Epithelial cell of prostate (primary cell): ENCODE data around the gene PHACTR1.
"Not testable (repeated sequence)": the region's sequence is repeated elsewhere in the genome, so short reads cannot be mapped to it uniquely, and the experiment has no call there.

ENCODE experiments used
- DNase-seq: peaks from one replicate; pipeline ENCODE4 v3.0.0-alpha.2; 2011; ENCODE audit warnings: low read depth, low spot score
- H3K27ac ChIP-seq: fragments of 450-650 bp; 2 replicates; pipeline ENCODE4 v1.5.1; 2017; ENCODE audit warnings: mild to moderate bottlenecking

Gene PHACTR1

DNA sequence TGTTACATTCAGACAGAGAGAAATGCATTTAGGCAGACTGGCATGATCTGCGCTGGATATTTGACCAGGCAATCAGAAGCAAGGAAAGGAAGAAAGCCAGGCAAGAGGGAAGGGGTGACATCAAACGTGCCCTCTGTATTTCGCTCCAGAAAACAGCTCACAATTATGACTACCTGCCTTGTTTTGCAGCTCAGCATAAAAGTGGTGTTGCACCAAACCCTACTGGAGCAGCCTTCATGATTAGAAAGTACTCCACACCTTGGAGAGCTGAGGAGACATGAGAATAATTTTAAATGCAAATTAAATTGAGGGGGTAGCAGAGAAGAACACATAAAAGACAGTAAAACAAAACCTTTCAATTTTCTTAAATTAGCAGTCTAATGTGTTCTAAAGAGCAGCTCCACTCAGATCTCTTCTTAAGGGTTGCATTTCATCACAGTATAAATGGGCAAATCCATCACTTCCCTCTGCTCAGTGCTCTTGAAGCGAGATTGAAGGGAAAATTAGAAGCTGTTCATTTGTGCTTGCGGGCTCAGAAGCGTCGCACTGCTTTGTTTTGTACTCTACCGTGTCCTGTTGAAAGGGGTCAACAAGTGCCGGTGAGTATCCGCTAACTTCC lies at the start of gene PHACTR1:
Gene PHACTR1 (plus strand): TSS at position 470 of the 619 bp plus-strand sequence.
- no peak for DNase-seq
- H3K27ac ChIP-seq = no peak within 1 kb of the TSS

DNA sequence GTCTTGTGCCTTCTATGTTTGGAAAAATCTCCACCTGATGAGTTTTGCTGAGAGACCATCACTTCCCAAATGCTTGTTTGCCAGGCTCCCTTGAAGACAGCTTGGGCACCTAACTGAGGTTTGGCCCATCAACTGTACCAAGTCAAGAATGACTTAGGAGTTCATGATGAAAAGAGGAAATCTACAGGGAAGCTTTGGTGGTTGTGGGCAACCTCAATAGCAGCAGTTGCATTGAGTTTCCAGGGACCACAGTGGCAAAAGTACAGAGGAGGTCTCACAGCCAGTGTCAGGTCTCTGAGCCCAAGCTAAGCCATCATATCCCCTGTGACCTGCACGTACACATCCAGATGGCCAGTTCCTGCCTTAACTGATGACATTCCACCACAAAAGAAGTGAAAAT lies 49.7 kb upstream of the PHACTR1 start:
- DNase-seq = no peak
- no peak overlapping the region for H3K27ac ChIP-seq

DNA sequence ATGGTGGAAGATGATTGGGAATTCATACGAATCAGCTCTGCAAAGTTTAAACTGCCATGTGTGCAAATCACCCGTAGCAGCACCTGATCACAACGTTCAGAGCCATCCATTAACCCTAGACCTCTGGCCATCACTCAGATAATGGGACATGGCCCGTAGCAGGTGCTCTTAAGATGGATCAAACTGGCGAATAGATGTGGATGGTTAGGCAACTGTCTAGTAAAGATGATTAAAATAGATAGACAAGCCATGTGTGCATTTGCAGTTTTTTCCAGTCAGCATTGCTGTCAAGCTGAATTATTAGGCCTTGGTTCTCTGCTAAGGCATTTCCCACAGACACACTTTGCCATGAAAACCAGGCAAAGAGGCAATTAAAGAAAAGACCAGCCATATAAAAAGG lies 40.6 kb upstream of the PHACTR1 start:
- DNase-seq = no peak

DNA sequence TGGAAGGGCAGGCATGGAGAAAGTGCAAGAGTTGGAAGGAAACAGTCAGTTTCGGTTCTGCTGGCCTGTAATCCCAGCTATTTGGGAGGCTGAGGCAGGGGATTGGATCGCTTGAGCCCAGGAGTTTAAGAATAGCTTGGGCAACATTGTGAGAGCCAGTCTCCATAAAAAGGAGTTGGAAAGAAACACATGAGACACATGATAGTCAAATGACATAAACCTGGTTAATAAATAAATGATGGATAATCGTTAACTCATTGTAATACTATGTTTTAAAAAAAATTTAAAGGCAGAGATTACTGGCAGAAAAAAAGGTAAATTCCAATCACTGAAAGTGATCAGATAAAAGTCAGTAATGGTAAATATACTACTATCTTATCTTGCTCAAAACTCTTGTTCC lies 37.2 kb upstream of the PHACTR1 start:
- DNase-seq = no peak
- H3K27ac ChIP-seq = no peak overlapping the region

More for the DNA sequence above, 40.6 kb upstream of the PHACTR1 start:
- no peak overlapping the region for H3K27ac ChIP-seq

DNA sequence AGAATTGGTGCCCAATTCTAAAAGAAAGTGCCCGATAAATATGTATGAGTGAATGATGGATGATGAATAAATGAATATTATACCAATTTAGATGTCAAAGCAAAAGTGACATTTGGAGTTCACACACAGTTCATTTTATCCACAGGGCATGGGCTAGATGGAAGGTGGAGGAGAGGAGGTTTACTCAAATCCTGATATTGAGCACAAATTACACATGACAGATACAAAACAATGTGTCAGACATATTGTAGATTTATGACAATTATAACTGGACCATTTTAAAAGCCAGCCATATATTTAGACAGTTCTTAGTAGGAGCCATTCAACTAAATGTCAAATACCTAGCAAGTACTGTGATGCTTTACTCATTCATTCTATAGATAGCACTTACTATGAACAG lies 23.4 kb upstream of the PHACTR1 start:
- no peak for DNase-seq
- no peak overlapping the region for H3K27ac ChIP-seq

DNA sequence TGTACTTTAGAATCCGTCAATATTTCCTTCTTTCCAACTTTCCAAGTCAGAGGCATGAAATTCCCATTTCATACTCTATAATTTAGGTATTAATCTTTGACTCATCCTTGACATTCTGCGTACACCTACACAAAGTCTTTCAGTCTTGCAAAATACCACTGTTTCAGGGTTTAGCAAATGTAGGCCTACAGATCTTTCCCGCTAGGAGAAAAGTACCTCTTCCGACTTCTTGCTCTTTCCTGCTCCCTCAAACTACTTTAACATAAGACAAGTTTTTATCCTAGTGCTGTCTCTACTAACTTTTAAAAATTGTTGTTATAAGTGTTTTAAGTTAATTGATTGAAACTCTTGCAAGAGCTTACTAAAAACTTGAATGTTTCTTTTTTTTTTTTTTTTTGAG lies 18.3 kb upstream of the PHACTR1 start:
- no peak overlapping the region for H3K27ac ChIP-seq
- DNase-seq = no peak

DNA sequence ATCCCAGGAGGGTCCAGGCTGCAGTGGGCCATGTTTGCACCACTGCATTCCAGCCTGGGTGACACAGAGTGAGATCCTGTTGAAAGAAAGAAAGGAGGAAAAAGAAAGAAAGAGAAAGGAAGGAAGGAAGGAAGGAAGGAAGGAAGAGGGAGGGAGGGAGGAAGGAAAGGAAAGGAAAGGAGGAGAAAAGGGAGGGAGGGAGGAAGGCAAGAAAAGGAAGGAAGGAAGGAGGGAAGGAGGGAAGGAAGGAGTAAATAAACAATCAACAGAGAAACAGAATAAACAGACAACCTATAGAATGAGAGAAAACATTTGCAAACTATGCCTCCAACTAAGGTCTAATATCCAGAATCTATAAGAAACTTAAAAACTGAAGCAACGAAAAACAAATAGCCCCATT lies 11.6 kb upstream of the PHACTR1 start:
- DNase-seq = no peak
- H3K27ac ChIP-seq = no peak overlapping the region

DNA sequence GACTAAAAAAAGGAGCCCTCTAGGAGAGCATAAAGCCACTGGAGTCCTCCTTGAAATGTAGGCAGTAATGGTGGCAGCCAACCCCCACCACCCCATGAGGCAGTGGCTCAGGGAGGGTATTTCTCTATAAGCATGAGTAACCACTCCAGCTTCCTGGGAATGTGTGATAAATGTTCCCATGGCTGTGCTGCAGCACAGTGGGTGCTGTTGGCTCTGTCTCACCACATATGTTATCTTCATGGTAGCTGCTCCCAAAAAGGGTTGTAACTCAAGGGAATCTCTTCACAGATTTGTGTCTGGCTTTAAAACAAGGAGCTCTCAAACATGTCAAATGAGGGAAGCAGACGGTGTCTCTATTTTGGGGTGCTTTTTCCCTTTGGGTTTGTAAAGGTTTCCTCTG lies 7.5 kb upstream of the PHACTR1 start:
- no peak overlapping the region for H3K27ac ChIP-seq
- no peak for DNase-seq

DNA sequence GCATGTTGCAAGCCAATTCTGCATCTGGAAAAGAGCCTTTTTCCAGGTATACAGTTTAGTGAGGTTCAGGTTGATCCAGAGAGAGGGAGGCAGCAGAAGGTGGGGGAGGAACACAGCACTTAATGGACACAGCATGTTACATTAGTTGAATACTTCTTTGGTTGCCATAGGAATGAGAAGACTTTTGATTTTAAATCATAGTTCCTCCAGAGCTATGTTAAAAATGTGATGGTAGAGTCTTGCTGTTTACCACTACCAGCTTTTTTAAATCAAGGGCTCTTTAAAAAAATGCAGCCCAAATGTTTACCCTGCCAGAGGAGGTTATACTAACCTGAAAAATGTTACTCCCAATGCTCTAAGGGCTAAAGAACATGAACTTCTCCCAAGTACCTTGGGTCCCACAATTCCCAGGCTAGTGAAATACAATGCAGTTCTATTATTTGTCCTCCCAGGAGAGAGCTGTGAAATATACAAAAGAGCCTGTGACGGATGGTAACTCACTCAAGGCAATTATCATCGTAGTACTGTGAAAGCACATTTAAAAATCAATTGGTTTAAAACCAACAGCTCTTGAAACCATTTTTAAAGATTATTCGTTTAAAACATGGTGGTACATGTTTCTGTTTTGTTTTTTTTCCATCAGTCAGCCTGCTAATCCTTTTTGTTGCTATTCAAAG lies 6.9 kb upstream of the PHACTR1 start:
- DNase-seq = no peak
- no peak overlapping the region for H3K27ac ChIP-seq

DNA sequence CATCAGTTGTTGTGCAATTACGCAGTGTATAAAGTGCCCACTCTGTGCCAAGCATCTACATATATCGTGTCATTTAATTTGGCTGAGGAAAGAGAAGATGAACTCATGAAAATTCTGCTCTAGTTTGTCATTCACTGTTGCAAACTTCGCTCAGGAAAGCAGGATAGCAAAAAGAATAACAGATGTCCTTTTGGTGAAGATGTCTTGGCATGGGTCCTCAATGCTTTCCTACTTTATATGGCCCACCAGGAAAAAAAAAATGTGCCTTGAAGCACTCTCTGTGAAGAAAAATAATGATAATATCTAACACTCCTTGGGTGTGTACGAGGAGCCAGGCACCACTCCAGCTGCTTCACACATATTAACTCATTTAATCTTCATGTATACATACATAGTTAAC lies 5.6 kb upstream of the PHACTR1 start:
- no peak overlapping the region for H3K27ac ChIP-seq
- no peak for DNase-seq

DNA sequence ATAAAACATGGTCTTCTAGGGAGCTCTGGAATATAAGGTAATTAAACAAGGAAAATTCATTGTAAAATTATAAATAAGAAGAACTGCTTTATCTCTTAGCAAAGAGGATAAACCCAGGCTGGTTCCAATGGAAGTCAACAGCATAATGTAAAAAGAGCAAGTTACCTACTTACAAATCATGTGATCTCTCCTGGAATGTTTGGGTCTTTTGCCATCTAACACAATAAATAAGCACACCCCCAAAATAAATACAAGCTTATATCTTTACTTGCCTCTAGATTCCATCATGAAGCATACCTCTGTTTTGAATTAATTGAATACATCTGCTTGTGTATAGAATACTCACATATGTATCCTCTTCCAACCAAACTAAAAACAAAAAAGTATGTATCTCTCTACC lies 2.5 kb upstream of the PHACTR1 start:
- no peak overlapping the region for H3K27ac ChIP-seq

DNA sequence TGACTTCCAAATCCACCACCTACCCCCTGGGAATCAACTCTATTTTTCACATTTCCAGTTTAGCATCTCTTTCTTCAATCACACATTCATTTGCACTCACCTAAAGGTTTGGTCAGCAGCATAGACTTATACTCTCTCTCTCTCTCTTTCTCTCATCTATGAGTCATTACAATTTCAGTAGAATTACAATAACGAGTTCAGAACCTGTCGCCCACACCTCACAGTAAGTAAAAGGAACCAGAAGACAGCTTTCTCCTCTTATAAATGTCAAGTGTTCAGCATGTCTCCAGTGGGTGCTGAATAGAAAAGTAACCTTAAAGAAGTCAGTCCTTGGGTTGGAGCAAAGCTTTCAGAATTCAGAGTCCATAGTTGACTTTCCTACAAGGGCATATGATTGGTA lies 1.1 kb upstream of the PHACTR1 start:
- DNase-seq = no peak
- H3K27ac ChIP-seq = no peak overlapping the region

More for the DNA sequence above, 2.5 kb upstream of the PHACTR1 start:
- no peak for DNase-seq

DNA sequence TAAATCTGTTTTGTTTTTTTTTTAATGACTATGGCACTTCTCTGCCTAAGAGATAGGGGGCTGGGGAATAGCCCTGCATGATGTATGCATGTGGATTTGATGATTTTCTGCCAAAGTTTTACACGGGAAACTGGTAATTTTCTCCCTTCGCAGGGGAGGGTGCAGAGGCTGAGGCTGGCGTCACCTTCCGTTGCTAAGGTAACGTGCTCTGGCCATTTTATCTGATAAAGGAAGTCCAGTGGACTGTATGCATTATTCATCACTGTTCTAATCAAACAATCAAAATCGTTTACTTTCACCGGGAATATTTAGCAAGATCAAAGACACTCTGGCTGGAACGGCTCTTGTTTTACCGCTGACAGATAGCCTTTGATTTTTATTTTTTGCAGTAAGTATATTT lies 789 bp downstream of the PHACTR1 start:
- no peak for DNase-seq
- no peak overlapping the region for H3K27ac ChIP-seq

DNA sequence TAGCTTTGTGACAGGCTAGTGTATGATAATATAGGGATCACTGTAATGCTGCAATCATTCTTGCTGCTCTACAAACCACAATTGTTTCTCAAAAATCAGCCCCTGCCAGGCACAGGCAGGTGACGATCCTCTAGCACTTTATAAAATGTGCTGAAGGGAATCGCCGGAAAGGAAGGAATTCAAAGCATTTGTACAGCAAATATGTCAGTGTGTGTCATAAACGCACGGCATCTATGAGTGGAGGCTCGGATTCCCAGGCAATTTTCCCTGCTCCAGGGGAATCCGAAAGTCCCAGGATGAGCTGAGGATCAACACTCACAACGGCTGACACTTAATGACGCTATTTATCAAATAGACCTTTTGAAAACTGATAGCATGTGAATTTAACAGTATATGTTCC lies 1.4 kb downstream of the PHACTR1 start:
- no peak for DNase-seq
- no peak overlapping the region for H3K27ac ChIP-seq

DNA sequence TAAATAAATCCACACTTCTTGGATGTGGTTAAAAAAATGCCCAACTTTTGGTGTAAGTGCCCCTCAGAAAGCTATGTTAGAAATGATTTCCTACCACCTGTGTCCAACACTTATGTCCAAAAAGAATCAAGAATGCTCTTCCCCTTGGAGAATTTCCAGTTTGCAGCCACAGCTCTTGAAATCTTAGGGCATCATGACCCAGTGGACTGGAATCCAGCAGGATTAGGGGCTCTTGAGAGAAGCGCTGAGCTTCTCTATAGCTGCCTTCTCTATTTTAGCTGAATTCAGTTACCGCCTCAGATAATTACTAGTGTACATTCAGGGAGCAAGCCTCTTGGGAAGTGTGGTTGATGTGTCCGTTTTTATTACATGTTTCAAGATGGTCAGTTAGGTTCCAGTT lies 2.5 kb downstream of the PHACTR1 start:
- no peak for DNase-seq
- no peak overlapping the region for H3K27ac ChIP-seq

DNA sequence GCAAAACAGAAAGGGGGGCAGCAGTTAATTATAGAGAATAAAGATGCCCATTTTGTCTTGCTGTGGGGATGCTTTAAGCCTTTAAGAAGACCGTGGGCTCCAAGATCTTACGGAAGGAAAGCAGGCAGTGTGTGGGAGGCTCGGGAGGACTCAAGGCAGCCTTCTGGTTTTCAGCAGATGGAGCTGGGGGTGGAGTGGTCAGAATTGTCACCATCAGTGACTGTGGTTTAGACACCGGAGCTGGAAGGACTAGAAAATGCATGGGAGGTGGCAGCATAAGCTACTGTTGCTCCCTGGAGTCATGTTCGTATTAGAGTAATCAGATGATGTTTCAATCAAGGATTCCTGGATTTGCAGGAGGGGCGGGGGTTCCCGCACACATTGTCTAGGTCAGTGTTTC lies 3.7 kb downstream of the PHACTR1 start:
- no peak for DNase-seq
- H3K27ac ChIP-seq = no peak overlapping the region

DNA sequence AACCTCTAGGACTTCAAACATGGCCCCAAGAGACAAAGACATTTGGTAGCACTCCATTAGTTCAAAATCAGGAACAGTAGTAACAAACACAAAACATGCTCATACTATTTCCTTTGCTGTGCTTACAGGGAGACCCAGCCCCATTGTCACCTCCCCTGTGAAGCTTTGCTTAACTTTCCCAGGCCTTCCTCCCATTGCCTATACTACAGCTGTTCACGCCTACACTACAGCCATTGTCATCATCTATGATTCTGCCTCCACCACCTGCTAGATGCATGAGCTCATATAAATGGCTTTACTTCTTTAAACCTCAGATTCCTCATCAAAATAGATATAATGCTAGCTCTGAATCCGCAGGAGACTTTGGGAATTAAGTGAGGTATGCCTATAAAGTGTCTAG lies 8.7 kb downstream of the PHACTR1 start:
- no peak for DNase-seq
- H3K27ac ChIP-seq = no peak overlapping the region

DNA sequence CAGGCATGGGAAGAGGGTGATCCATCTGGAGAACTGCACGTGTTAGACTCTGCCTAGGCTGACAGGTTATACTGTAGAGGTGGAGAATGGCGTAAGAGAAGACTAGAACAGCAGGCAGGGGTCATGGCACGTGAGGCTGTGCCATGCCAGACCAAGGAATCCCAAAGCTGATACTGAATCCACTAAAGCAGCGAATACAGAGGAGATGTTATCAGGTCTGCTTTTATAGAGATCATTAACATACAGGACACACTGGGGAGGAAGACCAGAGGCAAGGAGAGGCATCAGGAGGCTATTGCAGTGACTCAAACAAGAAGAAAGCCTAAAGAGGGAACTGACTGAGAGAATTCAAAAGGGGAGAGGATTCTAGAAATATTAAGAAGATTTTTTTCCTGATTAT lies 12.9 kb downstream of the PHACTR1 start:
- H3K27ac ChIP-seq = no peak overlapping the region
- DNase-seq = no peak

DNA sequence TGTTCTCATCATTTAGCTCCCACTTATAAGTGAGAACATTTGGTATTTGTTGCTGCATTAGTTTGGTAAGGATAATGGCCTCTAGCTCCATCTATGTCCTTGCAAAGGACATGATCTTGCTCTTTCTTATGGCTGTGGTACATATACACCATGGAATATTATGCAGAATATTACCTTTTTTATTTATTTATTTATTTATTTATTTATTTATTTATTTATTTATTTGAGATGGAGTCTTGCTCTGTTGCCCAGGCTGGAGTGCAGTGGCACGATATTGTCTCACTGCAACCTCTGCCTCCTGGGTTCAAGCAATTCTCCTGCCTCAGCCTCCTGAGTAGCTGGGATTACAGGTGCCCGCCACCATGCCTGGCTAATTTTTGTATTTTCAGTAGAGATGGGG lies 14.2 kb downstream of the PHACTR1 start:
- not testable (repeated sequence) for H3K27ac ChIP-seq, DNase-seq

DNA sequence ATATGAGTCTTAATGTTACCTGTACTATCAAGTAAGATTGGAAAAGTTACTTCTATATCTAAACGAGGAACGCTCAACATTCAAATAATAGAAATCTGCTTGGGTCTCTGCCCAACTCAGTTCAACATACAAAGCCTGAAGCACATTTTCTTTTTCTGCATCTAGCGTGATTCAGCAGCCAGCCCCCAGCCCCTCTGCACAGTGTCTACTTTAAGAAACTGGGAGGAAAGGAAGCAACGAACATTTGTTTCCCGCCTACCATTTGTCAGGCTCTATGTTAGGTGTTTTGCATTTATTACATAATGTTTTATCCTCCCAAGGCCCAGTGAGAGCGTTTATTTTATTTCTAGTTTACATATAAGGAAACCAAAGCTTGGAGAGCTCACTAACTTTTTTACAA lies 17.3 kb downstream of the PHACTR1 start:
- no peak overlapping the region for H3K27ac ChIP-seq
- no peak for DNase-seq

DNA sequence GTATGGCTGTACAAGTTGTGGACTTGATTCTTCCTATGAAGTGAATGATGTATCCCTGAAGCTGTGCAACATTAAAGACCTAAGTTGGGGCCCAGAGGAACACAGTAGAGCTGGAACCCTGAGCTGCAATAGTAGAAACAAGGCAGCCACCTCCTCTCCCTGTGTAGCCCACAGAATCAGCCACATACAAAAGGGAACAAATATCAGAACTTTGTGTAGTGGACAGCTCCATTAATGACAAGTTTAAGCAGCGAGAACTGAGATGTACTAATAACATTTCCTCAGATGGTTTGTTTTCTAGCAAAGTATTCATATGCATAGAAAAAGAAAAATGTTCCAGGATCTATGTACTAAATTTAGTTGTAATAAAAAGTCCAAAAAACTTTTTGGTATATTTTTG lies 19.2 kb downstream of the PHACTR1 start:
- no peak overlapping the region for H3K27ac ChIP-seq
- no peak for DNase-seq

DNA sequence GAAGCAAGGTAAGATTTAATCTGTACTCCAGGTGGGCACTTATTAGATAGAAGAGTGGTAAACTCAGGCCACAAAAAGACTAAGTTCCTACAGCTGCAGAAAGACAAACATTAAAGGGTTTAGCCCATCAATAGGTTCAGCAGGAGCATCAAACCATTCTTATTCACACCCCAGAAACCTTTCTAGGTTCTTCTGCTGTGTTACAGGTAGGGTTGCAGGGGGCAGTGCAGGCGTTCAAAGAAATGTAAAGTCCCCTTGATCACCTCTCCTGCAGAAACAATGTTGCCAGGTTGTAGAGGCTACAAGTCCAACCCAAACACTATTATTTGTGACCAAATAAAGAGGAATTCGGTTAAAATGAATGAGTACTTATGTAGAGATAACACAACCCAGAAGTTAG lies 31.8 kb downstream of the PHACTR1 start:
- no peak overlapping the region for H3K27ac ChIP-seq
- DNase-seq = no peak
